Liver (tissue), 9 donors: ENCODE data around the gene NSF. TPM values are rescaled to one million over a fixed set of nuclear protein-coding genes. Genes with fewer than 3 reads are reported as not detected.

Experiments
- DNase-seq: peaks from one replicate; pipeline ENCODE4 v3.0.0-alpha.2; 2017; ENCODE audit warnings: low spot score
- H3K27ac ChIP-seq, 2 donors: one replicate each; pipeline ENCODE4 v1.7.0; 2013; ENCODE audit warnings: inconsistent platforms in 2 of 2, low read length in 2 of 2, control low read depth in 1 of 2, low read depth in 1 of 2, mild to moderate bottlenecking in 1 of 2
- H3K27me3 ChIP-seq, 4 donors: one replicate each; pipeline versions ENCODE4 v1.6.1 to v1.7.0; 2013; ENCODE audit warnings: low read length in 3 of 4, inconsistent platforms in 1 of 4, mild to moderate bottlenecking in 1 of 4, moderate library complexity in 1 of 4; ENCODE audit not compliant: control insufficient read depth in 4 of 4, insufficient read depth in 4 of 4
- H3K36me3 ChIP-seq, 4 donors: one replicate each; pipeline versions ENCODE4 v1.6.1 to v1.7.0; 2013; ENCODE audit warnings: low read length in 3 of 4, mild to moderate bottlenecking in 3 of 4, low read depth in 1 of 4, moderate library complexity in 1 of 4; ENCODE audit not compliant: control insufficient read depth in 4 of 4, insufficient read depth in 3 of 4
- H3K4me1 ChIP-seq, 4 donors: one replicate each; pipeline versions ENCODE4 v1.6.1 to v1.7.0; 2013; ENCODE audit warnings: low read length in 3 of 4, mild to moderate bottlenecking in 3 of 4, moderate library complexity in 1 of 4; ENCODE audit not compliant: control insufficient read depth in 4 of 4, insufficient read depth in 4 of 4
- H3K4me3 ChIP-seq, 3 donors: one replicate each; pipeline versions ENCODE4 v1.6.1 to v1.7.0; 2013; ENCODE audit warnings: low read length in 3 of 3, control low read depth in 1 of 3, low read depth in 1 of 3, mild to moderate bottlenecking in 1 of 3
- H3K9ac ChIP-seq, 2 donors: one replicate each; pipeline ENCODE4 v1.7.0; 2013; ENCODE audit warnings: low read length in 2 of 2, mild to moderate bottlenecking in 2 of 2, moderate library complexity in 2 of 2, control low read depth in 1 of 2, low read depth in 1 of 2
- H3K9me3 ChIP-seq, 4 donors: one replicate each; pipeline versions ENCODE4 v1.6.1 to v1.7.0; 2013; ENCODE audit warnings: low read length in 3 of 4; ENCODE audit not compliant: control insufficient read depth in 4 of 4
- ATF3 ChIP-seq: IDR thresholded peaks from 2 replicates; pipeline ENCODE4 v1.6.1; 2016; ENCODE audit warnings: antibody characterized with exemption
- CTCF ChIP-seq: fragments of 150-350 bp; IDR thresholded peaks from 2 replicates; pipeline ENCODE4 v1.5.1; 2017; ENCODE audit warnings: improper control_type of control experiment, low read depth, low read length; ENCODE audit not compliant: missing input control
- FOXA1 ChIP-seq: IDR thresholded peaks from 2 replicates; pipeline ENCODE4 v1.6.1; 2016; ENCODE audit warnings: antibody characterized with exemption
- FOXA2 ChIP-seq: IDR thresholded peaks from 2 replicates; pipeline ENCODE4 v1.6.1; 2016; ENCODE audit warnings: antibody characterized with exemption
- GABPA ChIP-seq, 2 donors: IDR thresholded peaks in 1 of 2; conservative IDR thresholded peaks in 1 of 2; 2 replicates each; pipeline ENCODE4 v1.6.1; 2016; ENCODE audit warnings: antibody characterized with exemption in 2 of 2, mild to moderate bottlenecking in 1 of 2, moderate library complexity in 1 of 2
- HNF4A ChIP-seq, 2 donors: conservative IDR thresholded peaks; 2 replicates each; pipeline ENCODE4 v1.6.1; 2016; ENCODE audit warnings: antibody characterized with exemption in 2 of 2, mild to moderate bottlenecking in 2 of 2
- HNF4G ChIP-seq: IDR thresholded peaks from 2 replicates; pipeline ENCODE4 v1.6.1; 2016; ENCODE audit warnings: antibody characterized with exemption
- JUND ChIP-seq, 2 donors: IDR thresholded peaks; 2 replicates each; pipeline ENCODE4 v1.6.1; 2016; ENCODE audit warnings: antibody characterized with exemption in 2 of 2
- MAX ChIP-seq: IDR thresholded peaks from 2 replicates; pipeline ENCODE4 v1.6.1; 2016; ENCODE audit warnings: antibody characterized with exemption
- NR2F2 ChIP-seq: IDR thresholded peaks from 2 replicates; pipeline ENCODE4 v1.6.1; 2016; ENCODE audit warnings: antibody characterized with exemption
- REST ChIP-seq: IDR thresholded peaks from 2 replicates; pipeline ENCODE4 v1.6.1; 2016; ENCODE audit warnings: antibody characterized with exemption, mild to moderate bottlenecking
- RXRA ChIP-seq, 2 donors: IDR thresholded peaks; 2 replicates each; pipeline ENCODE4 v1.6.1; 2017 to 2018; ENCODE audit warnings: antibody characterized with exemption in 2 of 2, mild to moderate bottlenecking in 1 of 2
- SP1 ChIP-seq: IDR thresholded peaks from 2 replicates; pipeline ENCODE4 v1.6.1; 2018; ENCODE audit warnings: antibody characterized with exemption, mild to moderate bottlenecking
- TAF1 ChIP-seq: conservative IDR thresholded peaks from 2 replicates; pipeline ENCODE4 v1.6.1; 2016; ENCODE audit warnings: antibody characterized with exemption, mild to moderate bottlenecking
- YY1 ChIP-seq: IDR thresholded peaks from 2 replicates; pipeline ENCODE4 v1.6.1; 2016; ENCODE audit warnings: antibody characterized with exemption, mild to moderate bottlenecking
- ZBTB33 ChIP-seq: IDR thresholded peaks from 2 replicates; pipeline ENCODE4 v1.6.1; 2016; ENCODE audit warnings: antibody characterized with exemption
- WGBS: extraction: QIAGEN DNeasy Blood & Tissue Kit; methylation state at CpG from one replicate; pipeline ENCODE4 v1.1.7; 2013; 5-methylcytosine and 5-hydroxymethylcytosine counted together
- polyA plus RNA-seq, 2 donors: library from polyadenylated mRNA; stranded (reverse) in 1 of 2; unstranded in 1 of 2; fragments of 200-250 nt in 1 of 2; fragments of >200 nt in 1 of 2; fragmentation: Nextera tagmentation in 1 of 2; extraction: Ambion mirVana in 1 of 2; gene quantifications; one replicate each; pipeline versions ENCODE4 v1.2.1 to v1.2.3, GENCODE V29; 2013 to 2015
- total RNA-seq, 2 donors: library from RNA; depleted of rRNA; stranded (reverse); fragments of >200 nt; gene quantifications; one replicate each; pipeline ENCODE4 v1.2.3, GENCODE V29; 2014
- donor health status: healthy.
- donor health status: healthy.
- donor health status: healthy.
- donor health status: healthy.
- donor health status: healthy.

Gene NSF
- total and polyA plus RNA-seq, 4 donors: 7.5 to 24.0 (median 15.4) TPM

- no peaks in the 10 kb centered on the region for H3K27me3 ChIP-seq
- no peaks in the 10 kb centered on the region for H3K9me3 ChIP-seq
- TF ChIP-seq RXRA (IDR thresholded peaks at IDR 0.05): no peak
- no peak for TF ChIP-seq MAX
- TF ChIP-seq CTCF: no peak
- TF ChIP-seq HNF4G: no peak
- TF ChIP-seq REST: no peak
- TF ChIP-seq NR2F2: no peak
- no peak for TF ChIP-seq GABPA (IDR thresholded peaks at IDR 0.05 in 1 of 2, conservative IDR thresholded peaks at IDR 0.05 in 1 of 2)
- no peak for TF ChIP-seq ZBTB33
- TF ChIP-seq SP1: no peak
- TF ChIP-seq TAF1: no peak
- no peak for TF ChIP-seq FOXA1
- TF ChIP-seq FOXA2: no peak
- TF ChIP-seq HNF4A (conservative IDR thresholded peaks at IDR 0.05): no peak
- no peak for TF ChIP-seq ATF3
- H3K27ac ChIP-seq: no peak overlapping the region
- no peak for DNase-seq
- H3K4me3 ChIP-seq: no peak overlapping the region
- no peaks in the 10 kb centered on the region for H3K4me1 ChIP-seq
- no peak overlapping the region for H3K9ac ChIP-seq
- peaks cover 0 to 11% (median 3%) of the 10 kb centered on the region in 4 donors for H3K36me3 ChIP-seq
Measured at GRCh38 chr17:46736100-46736499, 145.6 kb downstream of the NSF start.

GRCh38 chr17:46737326-46737725, 146.9 kb downstream of the NSF start:
- Histone ChIP-seq H3K9me3 (no peaks in the 10 kb centered on the region), H3K27me3 (no peaks in the 10 kb centered on the region), H3K9ac (no peak overlapping the region), H3K4me3 (no peak overlapping the region), H3K27ac (no peak overlapping the region), H3K36me3 (peaks cover 0 to 11% (median 3%) of the 10 kb centered on the region in 4 donors), H3K4me1 (no peaks in the 10 kb centered on the region)
- 95% methylated on average over 4 of the region's 4 CpGs for WGBS
- no peak for DNase-seq
- TF ChIP-seq HNF4A (conservative IDR thresholded peaks at IDR 0.05) (no peak), RXRA (IDR thresholded peaks at IDR 0.05) (no peak), ZBTB33 (no peak), ATF3 (no peak), YY1 (no peak), SP1 (no peak), FOXA1 (no peak), JUND (IDR thresholded peaks at IDR 0.05) (no peak), REST (no peak)
